T-helper 9 cell (primary cell): ENCODE measurements around the gene RAB41.
"Not testable (repeated sequence)": the region's sequence is repeated elsewhere in the genome, so short reads cannot be mapped to it uniquely, and the experiment has no call there.

Source experiments
- DNase-seq: peaks from one replicate; pipeline ENCODE4 v3.0.0-alpha.2; 2020

The RAB41 gene

DNA sequence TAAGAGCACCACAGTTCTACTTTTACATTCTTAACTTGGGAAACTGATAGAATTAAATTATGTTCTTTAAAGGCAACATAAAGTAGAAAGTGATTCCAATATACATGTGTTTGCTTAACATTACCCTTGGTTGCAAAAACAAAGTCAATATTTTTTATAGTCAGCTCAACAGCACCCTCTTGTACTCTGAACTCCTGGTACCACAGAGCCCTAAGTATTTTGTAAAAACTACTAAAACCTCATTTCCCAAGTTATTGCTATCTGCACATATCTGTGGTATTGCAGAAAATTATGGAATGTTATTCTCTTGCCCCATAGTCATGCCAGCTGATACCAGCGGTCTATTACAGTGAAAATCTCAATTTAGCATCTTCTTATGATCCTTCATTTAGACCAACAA, 10.8 kb downstream of the RAB41 start:
- no peak for DNase-seq

DNA sequence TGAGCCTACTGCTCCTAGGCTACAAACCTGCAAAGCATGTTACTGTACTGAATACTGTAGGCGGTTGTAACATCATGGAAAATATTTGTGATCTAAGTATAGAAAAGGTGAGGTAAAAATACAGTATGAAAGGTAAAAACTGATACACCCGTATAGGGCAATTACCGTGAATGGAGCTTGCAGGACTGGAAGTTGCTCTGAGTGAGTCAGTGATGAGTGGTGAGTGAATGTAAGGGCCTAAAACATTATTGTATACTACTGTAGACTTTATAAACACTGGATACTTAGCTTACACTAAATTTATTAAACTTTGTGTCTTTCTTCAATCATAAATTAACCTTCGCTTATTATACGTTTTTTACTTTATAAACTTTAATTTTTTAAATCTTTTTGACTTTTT, 11.6 kb downstream of the RAB41 start:
- no peak for DNase-seq

DNA sequence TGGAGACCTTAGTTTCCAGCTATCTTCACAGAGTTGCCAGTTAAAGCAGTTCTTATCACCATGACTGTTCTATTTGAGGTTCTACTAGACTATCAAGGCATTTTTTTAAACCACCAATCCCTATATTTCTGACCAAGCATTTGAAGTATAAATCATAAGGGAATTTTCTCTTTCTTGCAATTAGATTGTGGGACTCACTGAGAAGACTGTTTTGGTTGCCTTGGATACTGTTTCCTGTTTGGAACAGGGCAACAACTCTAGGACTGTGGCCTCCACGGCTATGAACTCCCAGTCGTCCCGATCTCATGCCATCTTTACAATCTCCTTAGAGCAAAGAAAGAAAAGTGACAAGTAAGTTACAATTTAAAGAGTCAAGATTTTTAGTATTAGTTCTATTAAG, 19.7 kb downstream of the RAB41 start:
- no peak for DNase-seq

DNA sequence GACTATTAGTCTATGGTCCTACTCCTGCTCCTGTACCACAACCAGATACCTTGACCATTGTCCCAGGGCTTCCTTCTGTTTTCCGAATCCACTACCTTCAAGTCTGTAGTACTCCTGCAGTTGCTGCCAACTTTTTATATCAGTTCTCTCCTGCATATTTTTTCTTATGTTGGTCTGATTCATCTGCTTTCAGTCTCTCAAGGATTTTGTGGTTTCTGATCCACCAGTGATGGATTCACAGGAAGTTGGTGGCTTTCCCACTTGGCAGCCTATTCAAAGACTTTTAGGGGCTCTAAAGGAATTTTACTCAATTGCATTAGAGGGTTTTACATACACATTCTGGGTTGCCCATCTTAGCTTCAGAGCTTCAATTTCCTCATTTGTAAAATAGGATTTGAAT, 31.5 kb downstream of the RAB41 start:
- DNase-seq: no peak

DNA sequence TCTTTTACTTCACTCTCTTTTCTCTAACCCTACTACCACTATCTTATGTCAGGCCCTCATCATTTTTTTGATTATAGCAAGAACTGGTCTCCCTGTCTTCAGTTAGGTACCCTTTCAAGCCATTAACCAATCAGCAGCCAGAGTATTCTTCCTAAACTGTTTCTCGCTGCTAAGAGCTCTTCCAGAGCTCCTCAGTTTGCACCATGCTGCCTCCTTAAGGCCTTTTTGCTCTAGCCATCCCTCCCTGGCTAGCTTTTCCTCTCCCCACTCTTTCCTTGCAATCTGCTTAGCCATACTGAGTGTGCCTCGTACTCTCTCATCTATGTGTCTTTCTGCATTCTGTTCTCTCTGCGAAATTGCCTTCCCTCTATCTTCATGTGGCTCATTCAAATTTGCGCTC, 40.8 kb downstream of the RAB41 start:
- no peak for DNase-seq

DNA sequence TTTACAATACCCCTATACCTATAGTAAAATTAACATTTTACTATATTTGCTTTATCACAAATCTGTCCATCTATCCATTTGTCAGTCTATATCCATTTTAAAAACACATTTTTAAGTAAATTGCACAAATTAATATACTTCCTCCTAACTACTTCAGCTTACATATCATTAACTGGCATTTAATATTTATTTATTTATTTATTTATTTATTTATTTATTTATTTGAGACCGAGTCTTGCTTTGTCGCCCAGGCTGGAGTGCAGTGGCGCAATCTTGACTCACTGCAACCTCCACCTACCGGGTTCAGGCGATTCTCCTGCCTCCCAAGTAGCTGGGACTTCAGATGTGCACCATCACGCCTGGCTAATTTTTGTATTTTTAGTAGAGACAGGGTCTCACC, 41.7 kb downstream of the RAB41 start:
- not testable (repeated sequence) for DNase-seq

DNA sequence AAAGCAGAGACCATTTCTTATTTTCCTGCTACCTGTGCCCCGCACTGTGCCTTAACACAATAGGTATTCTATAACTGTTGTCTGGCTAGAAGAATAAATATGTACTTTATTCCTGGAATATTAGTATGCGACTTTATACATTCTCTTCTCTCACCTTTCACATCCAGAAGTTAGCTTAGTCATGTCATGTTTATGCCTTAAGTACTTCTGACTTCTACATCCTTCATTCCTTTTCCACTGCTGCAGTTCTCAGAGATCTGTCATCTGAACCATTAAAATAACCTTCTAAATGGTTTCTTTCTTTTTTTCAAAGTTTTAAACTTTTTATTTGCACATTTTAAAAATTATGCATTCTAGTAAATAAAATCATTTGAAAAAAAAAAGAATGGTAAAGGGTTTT, 42.4 kb downstream of the RAB41 start:
- DNase-seq: no peak

DNA sequence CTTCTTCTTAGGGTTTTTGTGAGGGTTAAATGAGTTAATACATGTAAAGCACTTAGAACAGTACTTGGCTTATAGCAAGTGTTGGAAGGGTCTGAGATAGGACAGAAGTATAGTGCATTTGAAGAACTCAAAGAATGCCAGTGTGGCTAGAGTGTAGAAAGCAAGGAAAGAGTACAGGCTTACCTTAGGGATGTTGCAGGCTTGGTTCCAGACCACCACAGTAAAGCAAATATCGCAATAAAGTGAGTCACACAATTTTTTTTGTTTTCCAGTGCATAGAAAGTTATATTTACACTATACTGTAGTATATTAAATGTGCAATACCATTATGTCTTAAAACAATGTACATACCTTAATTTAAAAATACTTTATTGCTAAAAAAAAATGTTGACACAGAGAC, 49.2 kb downstream of the RAB41 start:
- no peak for DNase-seq

DNA sequence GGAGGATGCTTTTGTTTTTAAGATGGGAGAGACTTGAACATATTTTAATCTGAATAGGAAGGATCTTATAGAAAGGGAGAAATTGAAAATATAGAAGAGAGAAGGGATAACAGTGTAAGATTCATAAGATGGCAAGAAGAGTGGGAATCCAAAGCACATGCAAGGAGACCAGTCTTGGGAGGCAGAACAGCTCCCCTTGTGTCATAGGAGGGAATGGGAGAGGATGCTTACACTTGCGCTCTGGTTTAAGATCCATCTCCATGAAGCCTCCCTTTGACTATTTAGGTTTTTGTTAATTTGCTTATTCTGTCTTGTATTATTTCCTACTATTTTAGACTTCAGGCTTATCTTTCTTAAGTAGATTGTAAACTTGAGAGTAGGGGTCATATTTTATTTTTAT, 50.6 kb downstream of the RAB41 start:
- no peak for DNase-seq
